ENCODE results near the gene RNH1.

RNH1 gene

DNA sequence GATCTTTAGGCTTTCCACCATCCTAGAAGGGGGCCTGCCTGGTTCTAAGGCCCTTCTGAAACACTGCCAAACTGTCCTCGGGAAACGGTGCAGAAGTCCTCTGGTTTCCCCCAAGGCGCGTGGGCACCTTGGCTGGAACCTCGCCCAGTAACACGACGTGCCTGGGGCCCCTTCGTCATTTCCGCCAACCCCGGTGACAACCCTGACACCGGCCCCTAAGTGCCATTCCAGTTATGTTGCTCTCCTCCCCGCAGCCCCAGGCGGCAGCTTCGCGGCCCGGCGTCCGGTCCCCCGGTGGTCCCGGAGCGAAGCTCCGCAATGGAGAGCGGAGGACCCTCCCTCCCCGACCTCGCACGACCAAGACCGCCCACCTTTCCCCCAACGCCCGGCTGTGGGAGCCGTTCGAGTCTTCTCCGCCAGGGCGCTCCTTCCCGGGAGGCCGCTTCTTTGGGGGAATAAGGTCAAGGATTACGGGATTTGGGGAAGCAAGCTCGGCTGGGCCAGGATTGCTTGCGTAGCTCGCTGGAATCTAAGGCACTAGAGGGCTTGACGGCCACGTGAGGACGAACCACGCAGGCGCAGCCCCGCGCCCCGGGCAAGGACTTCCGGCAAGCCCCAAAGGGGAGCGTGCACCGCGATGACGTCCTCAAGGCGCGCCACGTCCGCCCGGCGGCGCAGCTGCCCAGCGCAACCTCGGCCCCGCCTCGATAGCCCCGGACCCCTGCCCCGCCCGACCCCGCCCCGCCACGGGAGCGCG is 626 bp downstream of the RNH1 start:
- peak overlapping the region; percentile 88 for H3K9ac ChIP-seq (ENCODE audit: low read depth, low read length)
- peak overlapping the region; percentile 94 for H3K27ac ChIP-seq (ENCODE audit: low read length)
- DNase-seq = peak; percentile 97
- H3K4me3 ChIP-seq (ENCODE audit: low read depth in 1 of 2, low read length in 2 of 2) = peak overlapping the region; percentile 81 to 85; a peak in 3 of 4 replicates
- H2AFZ ChIP-seq (ENCODE audit: low read depth, low read length) = peak overlapping the region; percentile 92
- H3K79me2 ChIP-seq (ENCODE audit: insufficient read depth, low read length) = peaks cover 55% of the 10 kb centered on the region
- peaks cover 27% of the 10 kb centered on the region for H3K4me1 ChIP-seq (ENCODE audit: insufficient read depth, low read length)
- H3K27me3 ChIP-seq (ENCODE audit: insufficient read depth, low read length, poor library complexity) = no peaks in the 10 kb centered on the region
- peak; percentile 82 for ATAC-seq (ENCODE audit: insufficient read depth, low read depth)
- H3K4me2 ChIP-seq (ENCODE audit: insufficient read depth, low read length) = peak overlapping the region; percentile 81
- H4K20me1 ChIP-seq (ENCODE audit: insufficient read depth, low read length) = peaks cover 24% of the 10 kb centered on the region
- no peaks in the 10 kb centered on the region for H3K9me3 ChIP-seq (ENCODE audit: insufficient read depth, low read length, severe bottlenecking)
- H3K36me3 ChIP-seq (ENCODE audit: insufficient read depth, low read length) = peaks cover 47% of the 10 kb centered on the region
- TF ChIP-seq, protein P1, sequence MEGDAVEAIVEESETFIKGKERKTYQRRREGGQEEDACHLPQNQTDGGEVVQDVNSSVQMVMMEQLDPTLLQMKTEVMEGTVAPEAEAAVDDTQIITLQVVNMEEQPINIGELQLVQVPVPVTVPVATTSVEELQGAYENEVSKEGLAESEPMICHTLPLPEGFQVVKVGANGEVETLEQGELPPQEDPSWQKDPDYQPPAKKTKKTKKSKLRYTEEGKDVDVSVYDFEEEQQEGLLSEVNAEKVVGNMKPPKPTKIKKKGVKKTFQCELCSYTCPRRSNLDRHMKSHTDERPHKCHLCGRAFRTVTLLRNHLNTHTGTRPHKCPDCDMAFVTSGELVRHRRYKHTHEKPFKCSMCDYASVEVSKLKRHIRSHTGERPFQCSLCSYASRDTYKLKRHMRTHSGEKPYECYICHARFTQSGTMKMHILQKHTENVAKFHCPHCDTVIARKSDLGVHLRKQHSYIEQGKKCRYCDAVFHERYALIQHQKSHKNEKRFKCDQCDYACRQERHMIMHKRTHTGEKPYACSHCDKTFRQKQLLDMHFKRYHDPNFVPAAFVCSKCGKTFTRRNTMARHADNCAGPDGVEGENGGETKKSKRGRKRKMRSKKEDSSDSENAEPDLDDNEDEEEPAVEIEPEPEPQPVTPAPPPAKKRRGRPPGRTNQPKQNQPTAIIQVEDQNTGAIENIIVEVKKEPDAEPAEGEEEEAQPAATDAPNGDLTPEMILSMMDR (IDR thresholded peaks at IDR 0.05; ENCODE audit: borderline replicate concordance, extremely low read depth, low read length, poor library complexity, severe bottlenecking) = no peak
- no peak for TF ChIP-seq EZH2 (IDR thresholded peaks at IDR 0.05; ENCODE audit: borderline replicate concordance, low read depth, low read length, severe bottlenecking)

DNA sequence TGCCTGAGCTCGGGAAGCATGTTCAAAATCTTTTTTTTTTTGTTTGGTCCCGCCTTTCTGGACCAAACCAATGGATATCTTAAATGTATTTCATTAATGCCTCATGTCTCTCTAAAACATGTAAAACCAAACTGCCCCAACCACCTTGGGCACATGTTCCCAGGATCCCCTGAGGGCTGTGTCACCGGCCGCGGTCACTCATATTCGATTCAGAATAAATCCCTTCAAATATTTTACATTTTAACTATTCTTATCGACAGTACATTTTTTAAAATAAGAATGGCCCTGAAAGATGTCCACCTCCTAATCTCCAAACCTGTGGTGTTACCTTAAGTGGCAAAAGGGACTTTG is 2.1 kb downstream of the RNH1 start:
- peaks cover 35% of the 10 kb centered on the region for H4K20me1 ChIP-seq (ENCODE audit: insufficient read depth, low read length)
- peaks cover 59% of the 10 kb centered on the region for H3K36me3 ChIP-seq (ENCODE audit: insufficient read depth, low read length)
- DNase-seq (no peak), ATAC-seq (ENCODE audit: insufficient read depth, low read depth) (no peak)
- peaks cover 27% of the 10 kb centered on the region for H3K4me1 ChIP-seq (ENCODE audit: insufficient read depth, low read length)
- H3K9me3 ChIP-seq (ENCODE audit: insufficient read depth, low read length, severe bottlenecking) = no peaks in the 10 kb centered on the region
- H3K4me3 ChIP-seq (ENCODE audit: low read depth in 1 of 2, low read length in 2 of 2) = peak overlapping the region in 1 of 2 experiments; percentile 85; a peak in 2 of 4 replicates
- H3K9ac ChIP-seq (ENCODE audit: low read depth, low read length) = peak overlapping the region; percentile 88
- H3K79me2 ChIP-seq (ENCODE audit: insufficient read depth, low read length) = peaks cover 60% of the 10 kb centered on the region
- H3K4me2 ChIP-seq (ENCODE audit: insufficient read depth, low read length) = peak overlapping the region; percentile 81; the same call in 1 of the 2 replicates
- no peak overlapping the region for H3K27ac ChIP-seq (ENCODE audit: low read length)
- H3K27me3 ChIP-seq (ENCODE audit: insufficient read depth, low read length, poor library complexity) = no peaks in the 10 kb centered on the region
- TF ChIP-seq, protein P1 (IDR thresholded peaks at IDR 0.05; ENCODE audit: borderline replicate concordance, extremely low read depth, low read length, poor library complexity, severe bottlenecking) = no peak
- no peak for TF ChIP-seq EZH2 (IDR thresholded peaks at IDR 0.05; ENCODE audit: borderline replicate concordance, low read depth, low read length, severe bottlenecking)
- H2AFZ ChIP-seq (ENCODE audit: low read depth, low read length) = no peak overlapping the region

DNA sequence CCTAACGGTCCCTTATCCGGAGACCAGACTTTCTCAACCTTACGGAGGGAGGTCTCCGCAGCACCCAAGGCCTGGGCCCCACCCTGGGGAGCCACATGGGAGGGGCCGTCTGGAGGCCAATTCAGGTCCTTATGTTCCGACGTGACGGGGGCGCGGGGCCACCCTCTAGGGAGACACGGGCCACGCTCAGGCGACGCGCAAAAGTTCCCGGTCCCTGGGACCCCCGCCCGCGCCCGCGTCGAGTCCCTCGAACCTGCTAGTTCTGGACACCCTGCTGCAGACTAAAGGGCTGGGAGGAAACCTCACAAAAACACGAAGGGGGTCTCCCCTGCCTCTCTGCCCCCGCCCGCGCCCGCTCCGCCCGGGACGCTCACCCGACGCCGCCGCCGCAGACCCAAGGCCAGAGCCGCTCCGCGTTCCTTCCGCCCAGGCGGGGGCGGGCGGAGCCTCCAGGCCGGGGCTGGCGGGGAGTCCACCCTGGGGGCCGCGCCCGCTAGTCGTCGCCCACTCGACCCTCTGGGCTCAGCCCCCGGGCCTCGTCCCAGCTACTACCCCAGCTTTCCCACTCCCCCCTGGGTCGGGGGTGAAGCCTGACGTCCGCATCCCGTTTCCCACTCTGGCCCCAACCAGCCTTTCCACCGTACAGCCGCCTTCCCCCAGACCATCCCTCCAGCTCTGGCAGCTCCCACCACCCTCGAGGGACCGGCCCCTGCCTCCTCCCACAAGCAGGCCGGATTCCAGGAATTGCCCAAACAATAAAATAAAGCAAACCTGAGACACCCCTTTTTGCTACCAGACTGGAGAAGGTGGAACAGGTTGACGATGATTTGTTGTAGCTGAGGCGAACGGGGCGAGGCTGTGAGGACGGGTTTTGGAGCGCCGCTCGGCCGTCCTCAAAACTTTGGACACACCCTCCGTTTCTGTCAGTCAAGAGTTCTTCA is 2.7 kb downstream of the RNH1 start:
- ATAC-seq (ENCODE audit: insufficient read depth, low read depth) (no peak), DNase-seq (no peak)
- peaks cover 40% of the 10 kb centered on the region for H4K20me1 ChIP-seq (ENCODE audit: insufficient read depth, low read length)
- TF ChIP-seq, protein P1 (IDR thresholded peaks at IDR 0.05; ENCODE audit: borderline replicate concordance, extremely low read depth, low read length, poor library complexity, severe bottlenecking) = no peak
- no peak for TF ChIP-seq EZH2 (IDR thresholded peaks at IDR 0.05; ENCODE audit: borderline replicate concordance, low read depth, low read length, severe bottlenecking)
- H3K36me3 ChIP-seq (ENCODE audit: insufficient read depth, low read length) = peaks cover 61% of the 10 kb centered on the region
- H3K27ac ChIP-seq (ENCODE audit: low read length) = 0 out of 2 replicates have a peak overlapping the region, but pooled peaks have one; percentile 24
- no peaks in the 10 kb centered on the region for H3K27me3 ChIP-seq (ENCODE audit: insufficient read depth, low read length, poor library complexity)
- peak overlapping the region; percentile 88; the same call in 1 of the 2 replicates for H3K9ac ChIP-seq (ENCODE audit: low read depth, low read length)
- no peaks in the 10 kb centered on the region for H3K9me3 ChIP-seq (ENCODE audit: insufficient read depth, low read length, severe bottlenecking)
- peaks cover 27% of the 10 kb centered on the region for H3K4me1 ChIP-seq (ENCODE audit: insufficient read depth, low read length)
- H3K79me2 ChIP-seq (ENCODE audit: insufficient read depth, low read length) = peaks cover 60% of the 10 kb centered on the region
- H3K4me2 ChIP-seq (ENCODE audit: insufficient read depth, low read length) = peak overlapping the region; percentile 81; the same call in 1 of the 2 replicates
- H3K4me3 ChIP-seq (ENCODE audit: low read depth in 1 of 2, low read length in 2 of 2) = no peak overlapping the region
- H2AFZ ChIP-seq (ENCODE audit: low read depth, low read length) = no peak overlapping the region

Data from DND-41 (cell line).